Activated B cell treated with CpG ODN at 0.5 μM for 24 hours (primary cell): ENCODE measurements around the gene PTPRD. TPM values are rescaled to one million over a fixed set of nuclear protein-coding genes. Genes with fewer than 3 reads are reported as not detected.

Source experiments
- ATAC-seq: fragments of 200-7000 bp; cut with Tn5 transposase; one replicate; pipeline ENCODE4 v1.10.0; 2021; ENCODE audit warnings: low read depth, mild to moderate bottlenecking, moderate library complexity
- CTCF ChIA-PET: fragments of 350-600 bp; sonication (Branson Sonifier 250); formaldehyde crosslinking; loops from one replicate; lab custom pipeline; 2021; ENCODE audit warnings: antibody characterized with exemption; lab: Charles Lee
- POLR2A ChIA-PET: fragments of 350-600 bp; sonication (Branson Sonifier 250); formaldehyde crosslinking; loops from one replicate; lab custom pipeline; 2021; ENCODE audit warnings: antibody characterized with exemption; lab: Charles Lee
- DNase-seq: peaks from one replicate; pipeline ENCODE4 v3.0.0; 2022
- H3K27ac Mint-ChIP-seq: one replicate; pipeline ENCODE4 v1.8.0; 2020; ENCODE audit warnings: mixed read lengths
- H3K27me3 Mint-ChIP-seq: one replicate; pipeline ENCODE4 v1.8.0; 2021; ENCODE audit warnings: mixed read lengths
- H3K36me3 Mint-ChIP-seq: one replicate; pipeline ENCODE4 v1.8.0; 2021; ENCODE audit warnings: low read depth, mixed read lengths
- H3K4me1 Mint-ChIP-seq: one replicate; pipeline ENCODE4 v1.8.0; 2021; ENCODE audit warnings: mixed read lengths
- H3K4me3 Mint-ChIP-seq: one replicate; pipeline ENCODE4 v1.8.0; 2020; ENCODE audit warnings: mild to moderate bottlenecking, mixed read lengths
- H3K9me3 Mint-ChIP-seq: one replicate; pipeline ENCODE4 v1.8.0; 2020; ENCODE audit warnings: mixed read lengths
- intact Hi-C: fragments of 100-400 bp; cut with micrococcal nuclease; formaldehyde crosslinking; loops from one replicate; pipeline ENCODE4 v1.15.1; 2024
- total RNA-seq: library from RNA; stranded (reverse); gene quantifications from 2 replicates; pipeline ENCODE4 v1.2.3, GENCODE V29; 2022
- TF ChIP-seq, protein P1 (sequence below): fragments of 200-600 bp; IDR thresholded peaks from one replicate; pipeline ENCODE4 v1.8.0; 2022; ENCODE audit warnings: antibody characterized with exemption, mild to moderate bottlenecking

The PTPRD gene
- total RNA-seq, 1 donor from 2014 or later: 0.04 TPM

DNA sequence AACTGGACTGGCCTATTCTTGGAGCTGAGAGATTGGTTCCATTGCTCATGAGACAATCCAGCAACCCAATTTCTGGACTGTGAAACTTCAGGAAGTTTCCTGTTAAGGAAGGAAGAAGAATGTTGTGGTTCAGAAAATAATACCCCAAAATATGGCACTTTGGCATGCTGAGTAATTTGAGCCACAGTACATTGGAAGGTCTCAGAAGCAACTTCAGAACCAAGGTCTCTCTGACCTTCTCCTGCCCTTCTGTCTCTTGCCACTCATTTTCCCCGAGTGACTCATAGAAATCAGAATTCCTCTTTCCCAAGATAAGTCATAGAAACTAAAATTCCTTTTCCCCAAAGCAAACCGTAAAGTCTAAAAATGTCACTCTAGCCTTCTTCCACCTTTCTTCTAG lies 1366.1 kb downstream of the PTPRD start:
- no peak for ATAC-seq
- no peak overlapping the region for H3K4me3 Mint-ChIP-seq
- TF ChIP-seq, protein P1, sequence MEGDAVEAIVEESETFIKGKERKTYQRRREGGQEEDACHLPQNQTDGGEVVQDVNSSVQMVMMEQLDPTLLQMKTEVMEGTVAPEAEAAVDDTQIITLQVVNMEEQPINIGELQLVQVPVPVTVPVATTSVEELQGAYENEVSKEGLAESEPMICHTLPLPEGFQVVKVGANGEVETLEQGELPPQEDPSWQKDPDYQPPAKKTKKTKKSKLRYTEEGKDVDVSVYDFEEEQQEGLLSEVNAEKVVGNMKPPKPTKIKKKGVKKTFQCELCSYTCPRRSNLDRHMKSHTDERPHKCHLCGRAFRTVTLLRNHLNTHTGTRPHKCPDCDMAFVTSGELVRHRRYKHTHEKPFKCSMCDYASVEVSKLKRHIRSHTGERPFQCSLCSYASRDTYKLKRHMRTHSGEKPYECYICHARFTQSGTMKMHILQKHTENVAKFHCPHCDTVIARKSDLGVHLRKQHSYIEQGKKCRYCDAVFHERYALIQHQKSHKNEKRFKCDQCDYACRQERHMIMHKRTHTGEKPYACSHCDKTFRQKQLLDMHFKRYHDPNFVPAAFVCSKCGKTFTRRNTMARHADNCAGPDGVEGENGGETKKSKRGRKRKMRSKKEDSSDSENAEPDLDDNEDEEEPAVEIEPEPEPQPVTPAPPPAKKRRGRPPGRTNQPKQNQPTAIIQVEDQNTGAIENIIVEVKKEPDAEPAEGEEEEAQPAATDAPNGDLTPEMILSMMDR: no peak
- H3K4me1 Mint-ChIP-seq: no peaks in the 10 kb centered on the region
- ChIA-PET POLR2A (no interaction called here), CTCF (no interaction called here)
- H3K27me3 Mint-ChIP-seq: no peaks in the 10 kb centered on the region
- intact Hi-C loops: no loop called here
- peaks cover 5% of the 10 kb centered on the region for H3K9me3 Mint-ChIP-seq
- no peaks in the 10 kb centered on the region for H3K36me3 Mint-ChIP-seq
- DNase-seq: no peak
- no peak overlapping the region for H3K27ac Mint-ChIP-seq

DNA sequence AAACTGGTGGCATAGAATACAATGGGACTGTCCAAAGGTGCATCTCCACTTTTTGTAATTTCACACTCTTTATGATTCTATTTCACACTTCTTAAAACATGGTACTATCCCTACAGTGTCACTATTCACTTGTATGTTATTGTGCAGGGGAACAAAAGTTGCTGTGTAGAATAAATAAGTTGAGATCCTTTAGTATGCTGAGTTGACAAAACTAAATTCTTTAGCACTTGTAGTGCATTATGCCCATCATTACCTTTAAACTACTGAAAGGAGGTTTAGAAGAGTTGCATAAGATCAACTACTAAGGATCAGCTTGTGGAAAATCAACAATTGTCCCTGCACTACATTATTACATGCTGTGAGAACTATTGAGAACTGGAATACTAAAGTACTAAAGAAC lies 1380.9 kb downstream of the PTPRD start:
- H3K9me3 Mint-ChIP-seq: peaks cover 8% of the 10 kb centered on the region
- no peak overlapping the region for H3K4me3 Mint-ChIP-seq
- no peak for ATAC-seq
- DNase-seq: no peak
- ChIA-PET CTCF (no interaction called here), POLR2A (no interaction called here)
- H3K27ac Mint-ChIP-seq: no peak overlapping the region
- H3K27me3 Mint-ChIP-seq: no peaks in the 10 kb centered on the region
- TF ChIP-seq, protein P1: no peak
- no peaks in the 10 kb centered on the region for H3K36me3 Mint-ChIP-seq
- H3K4me1 Mint-ChIP-seq: no peaks in the 10 kb centered on the region
- intact Hi-C loops: no loop called here

DNA sequence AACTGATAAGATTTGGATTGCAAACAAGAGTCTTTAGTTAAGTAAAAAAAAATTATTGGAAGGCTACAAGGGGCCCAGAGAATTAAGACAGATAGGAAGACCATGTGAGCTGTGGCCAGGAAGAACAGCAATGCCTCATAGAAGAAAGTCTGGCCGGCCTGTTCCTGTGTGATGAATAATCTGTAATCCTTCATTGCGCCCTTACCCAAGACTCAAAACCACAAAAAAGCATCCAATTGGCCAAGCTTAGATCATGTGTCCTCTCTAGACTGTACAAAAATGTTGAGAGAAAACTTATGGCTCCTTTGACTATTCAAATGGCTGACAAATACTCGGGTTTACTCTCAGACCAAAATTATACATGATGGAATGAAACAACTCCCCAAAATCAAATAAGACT lies 1383.5 kb downstream of the PTPRD start:
- POLR2A ChIA-PET: no interaction called here
- no peak for DNase-seq
- H3K27ac Mint-ChIP-seq: no peak overlapping the region
- no peaks in the 10 kb centered on the region for H3K4me1 Mint-ChIP-seq
- TF ChIP-seq, protein P1: no peak
- peaks cover under 1% of the 10 kb centered on the region for H3K9me3 Mint-ChIP-seq
- H3K4me3 Mint-ChIP-seq: no peak overlapping the region
- CTCF ChIA-PET: no interaction called here
- intact Hi-C loops: no loop called here
- no peaks in the 10 kb centered on the region for H3K27me3 Mint-ChIP-seq
- H3K36me3 Mint-ChIP-seq: no peaks in the 10 kb centered on the region
- no peak for ATAC-seq

DNA sequence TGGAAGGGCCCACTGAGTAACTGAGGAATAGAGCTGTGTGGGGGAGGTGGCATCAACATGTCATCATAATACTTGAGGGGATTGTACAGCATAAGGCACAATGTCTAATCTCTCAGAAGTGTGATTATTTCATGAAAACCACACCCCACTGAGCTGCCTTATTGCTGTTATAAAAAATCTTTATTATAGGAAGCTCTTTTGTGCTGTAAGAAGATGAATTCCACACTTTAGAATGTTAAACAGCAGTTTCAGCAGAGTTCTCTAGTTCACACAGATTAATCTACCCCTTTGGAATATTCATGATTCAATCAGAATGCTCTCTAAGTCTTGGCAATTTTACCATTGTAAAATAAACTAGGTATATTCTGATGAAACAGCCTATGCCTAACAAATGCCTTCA lies 1389.6 kb downstream of the PTPRD start:
- intact Hi-C loops: no loop called here
- no peaks in the 10 kb centered on the region for H3K36me3 Mint-ChIP-seq
- H3K27me3 Mint-ChIP-seq: no peaks in the 10 kb centered on the region
- no peaks in the 10 kb centered on the region for H3K9me3 Mint-ChIP-seq
- TF ChIP-seq, protein P1: no peak
- H3K27ac Mint-ChIP-seq: no peak overlapping the region
- DNase-seq (no peak), ATAC-seq (no peak)
- no peaks in the 10 kb centered on the region for H3K4me1 Mint-ChIP-seq
- H3K4me3 Mint-ChIP-seq: no peak overlapping the region
- ChIA-PET POLR2A (no interaction called here), CTCF (no interaction called here)

DNA sequence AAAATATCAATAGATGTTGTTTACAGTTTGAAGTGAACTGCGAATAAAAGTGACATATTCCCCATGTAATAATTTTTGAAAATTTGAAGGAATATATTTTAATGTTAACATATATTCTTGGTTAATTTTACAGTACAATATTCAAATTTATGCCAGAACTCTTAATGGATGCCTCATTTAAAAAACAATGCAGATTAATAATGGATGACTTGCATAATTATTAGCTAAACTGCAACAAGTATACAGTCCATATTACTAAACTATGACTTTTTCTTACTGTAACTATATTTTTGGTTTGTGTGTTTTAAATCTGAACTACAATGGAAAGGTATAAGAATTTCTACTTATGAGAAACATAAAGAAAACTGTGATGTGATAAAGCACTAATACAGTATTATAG lies 1390.1 kb downstream of the PTPRD start:
- Mint-ChIP-seq H3K27ac (no peak overlapping the region), H3K4me1 (no peaks in the 10 kb centered on the region), H3K4me3 (no peak overlapping the region), H3K36me3 (no peaks in the 10 kb centered on the region), H3K27me3 (no peaks in the 10 kb centered on the region), H3K9me3 (no peaks in the 10 kb centered on the region)
- DNase-seq: no peak
- ChIA-PET POLR2A (no interaction called here), CTCF (no interaction called here)
- intact Hi-C loops: no loop called here
- TF ChIP-seq, protein P1: no peak
- no peak for ATAC-seq
